Rectal smooth muscle tissue (tissue), 1 donor: ENCODE results near the gene SH3BP5.

Experiments
- H3K27ac ChIP-seq: one replicate; pipeline ENCODE4 v1.7.0; 2013; ENCODE audit warnings: low read depth, low read length, inconsistent platforms
- H3K27me3 ChIP-seq: one replicate; pipeline ENCODE4 v1.7.0; 2013; ENCODE audit warnings: low read length; ENCODE audit not compliant: control insufficient read depth, insufficient read depth
- H3K36me3 ChIP-seq: one replicate; pipeline ENCODE4 v1.7.0; 2013; ENCODE audit warnings: low read length; ENCODE audit not compliant: control insufficient read depth, insufficient read depth
- H3K4me1 ChIP-seq: one replicate; pipeline ENCODE4 v1.7.0; 2013; ENCODE audit warnings: low read length; ENCODE audit not compliant: control insufficient read depth, insufficient read depth
- H3K4me3 ChIP-seq: one replicate; pipeline ENCODE4 v1.7.0; 2013; ENCODE audit warnings: low read length
- H3K9ac ChIP-seq: one replicate; pipeline ENCODE4 v1.7.0; 2013; ENCODE audit warnings: low read length

The SH3BP5 gene

GRCh38 chr3:15316998-15317435 lies 15.4 kb downstream of the SH3BP5 start:
- Histone ChIP-seq H3K27ac (peak overlapping the region; percentile 3), H3K4me3 (no peak overlapping the region), H3K4me1 (peaks cover 14% of the 10 kb centered on the region)

GRCh38 chr3:15315003-15315402 lies 17.4 kb downstream of the SH3BP5 start:
- Histone ChIP-seq H3K36me3 (no peaks in the 10 kb centered on the region), H3K27ac (no peak overlapping the region), H3K9ac (no peak overlapping the region), H3K4me1 (peaks cover 13% of the 10 kb centered on the region), H3K27me3 (no peaks in the 10 kb centered on the region), H3K4me3 (no peak overlapping the region)

More at GRCh38 chr3:15316998-15317435, 15.4 kb downstream of the SH3BP5 start:
- H3K36me3 ChIP-seq, result no peaks in the 10 kb centered on the region
- H3K27me3 ChIP-seq, result no peaks in the 10 kb centered on the region
- no peak overlapping the region for H3K9ac ChIP-seq

GRCh38 chr3:15314276-15314675 lies 18.1 kb downstream of the SH3BP5 start:
- no peak overlapping the region for H3K9ac ChIP-seq
- H3K27ac ChIP-seq, result no peak overlapping the region
- H3K36me3 ChIP-seq, result no peaks in the 10 kb centered on the region
- H3K27me3 ChIP-seq, result no peaks in the 10 kb centered on the region
- H3K4me3 ChIP-seq, result no peak overlapping the region
- H3K4me1 ChIP-seq, result peaks cover 8% of the 10 kb centered on the region

- no peaks in the 10 kb centered on the region for H3K36me3 ChIP-seq
- H3K4me3 ChIP-seq, result no peak overlapping the region
- H3K9ac ChIP-seq, result no peak overlapping the region
- H3K27ac ChIP-seq, result no peak overlapping the region
- no peaks in the 10 kb centered on the region for H3K27me3 ChIP-seq
- H3K4me1 ChIP-seq, result peaks cover 6% of the 10 kb centered on the region
Observed at GRCh38 chr3:15313461-15313860, 18.9 kb downstream of the SH3BP5 start.

GRCh38 chr3:15312550-15312949 lies 19.8 kb downstream of the SH3BP5 start:
- no peaks in the 10 kb centered on the region for H3K27me3 ChIP-seq
- no peak overlapping the region for H3K4me3 ChIP-seq
- peaks cover 6% of the 10 kb centered on the region for H3K4me1 ChIP-seq
- no peak overlapping the region for H3K9ac ChIP-seq
- no peak overlapping the region for H3K27ac ChIP-seq
- H3K36me3 ChIP-seq, result no peaks in the 10 kb centered on the region

- Histone ChIP-seq H3K27me3 (no peaks in the 10 kb centered on the region), H3K36me3 (no peaks in the 10 kb centered on the region), H3K9ac (no peak overlapping the region), H3K27ac (no peak overlapping the region), H3K4me1 (peaks cover 6% of the 10 kb centered on the region), H3K4me3 (no peak overlapping the region)
Observed at GRCh38 chr3:15310491-15311370, 21.7 kb downstream of the SH3BP5 start.

- no peaks in the 10 kb centered on the region for H3K27me3 ChIP-seq
- H3K4me1 ChIP-seq, result peaks cover 3% of the 10 kb centered on the region
- no peak overlapping the region for H3K27ac ChIP-seq
- no peaks in the 10 kb centered on the region for H3K36me3 ChIP-seq
- H3K4me3 ChIP-seq, result no peak overlapping the region
- no peak overlapping the region for H3K9ac ChIP-seq
Observed at GRCh38 chr3:15309662-15310335, 22.6 kb downstream of the SH3BP5 start.

- Histone ChIP-seq H3K36me3 (peaks cover 8% of the 10 kb centered on the region), H3K4me1 (peaks cover 3% of the 10 kb centered on the region), H3K4me3 (no peak overlapping the region), H3K9ac (no peak overlapping the region), H3K27me3 (no peaks in the 10 kb centered on the region), H3K27ac (no peak overlapping the region)
Observed at GRCh38 chr3:15307580-15307979, 24.8 kb downstream of the SH3BP5 start.

GRCh38 chr3:15306979-15307359 lies 25.4 kb downstream of the SH3BP5 start:
- no peak overlapping the region for H3K9ac ChIP-seq
- no peak overlapping the region for H3K4me3 ChIP-seq
- H3K27me3 ChIP-seq, result no peaks in the 10 kb centered on the region
- peaks cover 8% of the 10 kb centered on the region for H3K36me3 ChIP-seq
- peaks cover 3% of the 10 kb centered on the region for H3K4me1 ChIP-seq
- no peak overlapping the region for H3K27ac ChIP-seq

GRCh38 chr3:15305359-15305844 lies 27.0 kb downstream of the SH3BP5 start:
- H3K4me1 ChIP-seq, result peaks cover 3% of the 10 kb centered on the region
- peaks cover 11% of the 10 kb centered on the region for H3K36me3 ChIP-seq
- H3K9ac ChIP-seq, result no peak overlapping the region
- H3K27me3 ChIP-seq, result no peaks in the 10 kb centered on the region
- H3K4me3 ChIP-seq, result no peak overlapping the region
- H3K27ac ChIP-seq, result no peak overlapping the region

GRCh38 chr3:15303728-15304127 lies 28.7 kb downstream of the SH3BP5 start:
- H3K27me3 ChIP-seq, result no peaks in the 10 kb centered on the region
- no peak overlapping the region for H3K9ac ChIP-seq
- H3K27ac ChIP-seq, result no peak overlapping the region
- H3K4me1 ChIP-seq, result no peaks in the 10 kb centered on the region
- H3K4me3 ChIP-seq, result no peak overlapping the region
- peaks cover 11% of the 10 kb centered on the region for H3K36me3 ChIP-seq

GRCh38 chr3:15303216-15303615 lies 29.2 kb downstream of the SH3BP5 start:
- no peaks in the 10 kb centered on the region for H3K4me1 ChIP-seq
- H3K36me3 ChIP-seq, result peaks cover 11% of the 10 kb centered on the region
- no peaks in the 10 kb centered on the region for H3K27me3 ChIP-seq
- no peak overlapping the region for H3K27ac ChIP-seq
- H3K9ac ChIP-seq, result no peak overlapping the region
- no peak overlapping the region for H3K4me3 ChIP-seq
